Measurements from ENCODE around the gene NMD3. TPM values are rescaled to one million over a fixed set of nuclear protein-coding genes. Genes with fewer than 3 reads are reported as not detected.

Gene NMD3
- total and polyA plus RNA-seq, 2 of the 13 experiments (the other 11 are each of a cell fraction or from before 2014, with no cell fraction given), result 44.2 to 55.2 TPM

GRCh38 chr3:161220850-161221753 is at the start of gene NMD3 (continued):
- TF ChIP-seq ZBTB37 (CRISPR knock-in tag; IDR thresholded peaks at IDR 0.05) (no peak), ZNF441 (CRISPR knock-in tag; IDR thresholded peaks at IDR 0.05; ENCODE audit: borderline replicate concordance) (0 out of 2 replicates have a peak, but pooled peaks have one; percentile 0), DPF2 (CRISPR knock-in tag; IDR thresholded peaks at IDR 0.05; ENCODE audit: borderline replicate concordance, low read depth) (no peak), ZUFSP (CRISPR knock-in tag; IDR thresholded peaks at IDR 0.05; ENCODE audit: borderline replicate concordance) (no peak), PRDM10 (CRISPR knock-in tag; IDR thresholded peaks at IDR 0.05; ENCODE audit: low read depth) (no peak), NR2C2 (CRISPR knock-in tag; IDR thresholded peaks at IDR 0.05; ENCODE audit: borderline replicate concordance) (peak; percentile 57; the same call in 1 of the 2 replicates), ZNF552 (CRISPR knock-in tag; IDR thresholded peaks at IDR 0.05; ENCODE audit: borderline replicate concordance) (no peak), PTBP1 (IDR thresholded peaks at IDR 0.05; ENCODE audit: low read depth, low read length, poor library complexity, severe bottlenecking) (no peak), RXRB (CRISPR knock-in tag; IDR thresholded peaks at IDR 0.05; ENCODE audit: borderline replicate concordance) (0 out of 2 replicates have a peak, but pooled peaks have one; percentile 10), REPIN1 (CRISPR knock-in tag; IDR thresholded peaks at IDR 0.05; ENCODE audit: borderline replicate concordance, low read depth) (no peak), KIAA2018 (CRISPR knock-in tag; IDR thresholded peaks at IDR 0.05; ENCODE audit: borderline replicate concordance) (no peak)
